Posterior vena cava (tissue), 2 donors: ENCODE results near the gene GADD45A. TPM values are rescaled to one million over a fixed set of nuclear protein-coding genes. Genes with fewer than 3 reads are reported as not detected.

Experiments used
- DNase-seq: peaks from one replicate; pipeline ENCODE4 v3.0.0-alpha.2; 2020; ENCODE audit warnings: low spot score
- intact Hi-C, 2 donors: fragments of 100-400 bp; cut with DNase I; formaldehyde crosslinking; loops; one replicate each; pipeline versions ENCODE4 v1.14.1 to v1.14.2; 2022 to 2023
- total RNA-seq, 2 donors: library from RNA; stranded (reverse); fragmentation: NEBNext Ultra II Directional; extraction: Animal tissue kit (Norgen Biotek cat#: 25700); gene quantifications; one replicate each; pipeline ENCODE4 v1.2.1, GENCODE V29; 2021
- donor health status: DM: yes; HTN: yes; CAD: no.
- donor health status: DM: yes; HTN: yes; CAD: no.

The GADD45A gene
- total RNA-seq, 2 donors from 2014 or later = 32.4 to 40.4 TPM

- intact Hi-C loops = no loop called here
- DNase-seq = peak; percentile 82
These were observed 47.8 kb downstream of the GADD45A start for GRCh38 chr1:67732750-67733151.

DNA sequence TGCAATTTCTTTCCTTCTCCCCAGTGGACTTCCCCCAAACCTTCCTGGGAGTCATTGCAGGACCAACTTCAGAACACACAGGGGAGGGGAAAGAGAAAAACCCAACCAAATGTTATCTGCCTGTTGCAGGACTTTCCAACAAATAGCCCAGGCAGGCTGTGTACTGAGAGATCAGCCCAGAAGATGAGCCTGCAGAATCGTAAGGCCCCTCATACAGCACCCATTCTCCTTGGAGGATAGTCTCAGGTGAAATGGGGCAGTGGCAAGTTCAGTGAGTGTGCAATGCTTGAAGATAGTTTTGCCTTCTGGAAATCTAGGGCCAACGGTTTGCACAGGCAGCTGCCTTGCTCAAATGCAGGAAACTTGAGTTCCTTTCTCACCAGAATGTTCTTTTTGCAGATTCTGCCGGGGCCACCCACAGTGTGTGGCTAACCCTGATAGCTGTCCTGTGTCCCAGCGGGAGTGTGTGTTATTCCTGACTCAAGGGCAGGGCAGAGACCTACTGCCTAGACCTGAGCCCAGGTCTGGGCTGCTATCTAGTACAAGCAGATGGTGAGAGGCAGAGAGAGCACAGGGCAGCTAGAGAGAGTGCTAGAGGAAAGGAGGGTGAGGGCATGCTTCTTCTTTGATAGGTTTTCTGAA lies 48.8 kb downstream of the GADD45A start:
- intact Hi-C loops = no loop called here
- DNase-seq = no peak

DNA sequence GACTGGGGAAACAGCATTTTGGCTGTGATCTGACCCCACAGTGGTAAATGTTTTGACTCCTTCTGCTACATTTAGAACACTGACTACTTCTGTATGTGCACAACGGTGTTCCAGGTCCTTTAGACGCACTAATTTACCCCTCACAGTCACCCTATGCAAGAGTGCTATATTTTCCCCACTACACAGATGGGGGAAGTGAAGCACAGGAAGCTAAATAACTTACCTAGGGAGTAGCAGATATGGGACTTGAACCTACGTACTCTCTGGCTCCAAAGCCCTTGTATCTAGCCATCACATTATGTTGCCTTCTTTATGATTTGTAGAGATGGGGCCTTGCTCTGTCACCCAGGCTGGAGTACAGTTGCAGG lies 49.3 kb downstream of the GADD45A start:
- intact Hi-C loops = no loop called here
- DNase-seq = no peak

- intact Hi-C loops = no loop called here
- no peak for DNase-seq
These were observed 50.2 kb downstream of the GADD45A start for GRCh38 chr1:67735206-67735605.

GRCh38 chr1:67735806-67736627 lies 51.0 kb downstream of the GADD45A start:
- peak; percentile 93 for DNase-seq
- intact Hi-C loops = no loop called here

DNA sequence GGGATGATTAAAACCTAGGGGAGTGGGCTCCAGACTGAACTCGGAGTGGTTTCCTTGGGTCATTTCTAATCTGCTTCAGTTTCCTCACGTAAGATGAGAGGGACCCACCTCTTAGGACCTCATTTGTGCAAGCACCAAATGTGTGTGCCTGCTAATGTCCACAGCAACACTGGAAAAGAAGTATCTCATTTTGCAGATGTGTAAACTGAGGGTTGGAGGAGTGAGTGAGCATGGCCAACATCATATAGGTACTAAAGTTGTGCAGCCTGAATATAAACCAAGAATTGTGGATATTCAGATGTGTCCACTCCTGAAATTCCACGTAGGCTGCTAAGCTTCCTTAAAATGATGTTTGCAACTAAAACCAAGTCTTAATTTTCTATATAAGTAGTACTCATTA lies 51.7 kb downstream of the GADD45A start:
- intact Hi-C loops = no loop called here
- DNase-seq = no peak

- intact Hi-C loops = no loop called here
- no peak for DNase-seq
These were observed 52.9 kb downstream of the GADD45A start for GRCh38 chr1:67737875-67738274.

Other genes starting within 250 kb of the GADD45A start
- 100 to 1,000 TPM; 165 to 166 TPM for gene GNG12, start 148.3 kb downstream of the GADD45A start, total RNA-seq